HG02981 (cell line): ENCODE data around the gene MTCL3.

Experiments
- ATAC-seq: cut with Tn5 transposase; IDR thresholded peaks from one replicate; pipeline ENCODE4 v1.9.1; 2021; ENCODE audit warnings: mild to moderate bottlenecking, moderate library complexity; ENCODE audit not compliant: unreplicated experiment

Gene MTCL3

DNA sequence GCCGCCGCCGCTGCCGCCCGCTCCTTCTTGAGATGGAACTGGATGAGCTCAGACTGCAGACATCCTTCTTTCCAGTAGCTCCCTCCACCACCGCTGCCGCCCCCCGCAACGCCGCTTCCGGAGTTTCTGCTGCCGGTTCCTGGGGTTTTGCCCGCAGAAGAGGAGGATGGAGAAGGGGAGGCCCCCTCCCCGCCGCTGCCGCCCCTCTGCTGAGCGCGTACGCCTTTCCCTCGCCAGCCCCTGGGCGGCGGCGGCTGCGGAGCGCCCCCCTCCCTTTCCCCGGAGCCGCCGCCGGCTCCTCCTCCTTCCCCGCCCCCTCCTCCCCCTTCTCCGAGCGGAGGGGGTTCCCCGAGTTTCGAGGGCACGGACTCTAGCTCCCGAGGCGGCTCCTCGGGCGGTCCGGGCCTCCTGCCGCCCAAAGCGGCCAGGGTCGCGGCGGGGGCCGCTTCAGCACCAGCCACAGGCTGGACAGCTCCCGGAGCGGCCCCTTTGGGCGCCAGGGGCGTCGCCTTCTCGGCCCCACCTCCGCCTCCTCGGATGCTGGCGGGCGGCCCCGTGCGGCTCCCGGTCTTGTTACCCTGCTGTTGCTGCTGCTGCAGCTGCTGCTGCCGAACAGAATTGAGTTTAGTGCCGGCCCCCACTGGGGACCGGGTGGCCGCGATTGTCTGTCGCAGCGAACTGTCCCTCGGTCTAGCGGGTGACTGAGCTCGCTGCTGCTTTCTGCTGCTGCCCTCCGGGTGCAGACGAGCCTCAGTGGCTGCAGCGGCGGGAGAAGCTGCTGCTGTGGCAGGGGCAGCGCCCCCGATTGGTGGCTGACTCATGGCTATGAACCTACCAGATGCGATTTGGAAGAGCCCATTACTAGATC lies 3.1 kb downstream of the MTCL3 start:
- peak; percentile 69 for ATAC-seq

DNA sequence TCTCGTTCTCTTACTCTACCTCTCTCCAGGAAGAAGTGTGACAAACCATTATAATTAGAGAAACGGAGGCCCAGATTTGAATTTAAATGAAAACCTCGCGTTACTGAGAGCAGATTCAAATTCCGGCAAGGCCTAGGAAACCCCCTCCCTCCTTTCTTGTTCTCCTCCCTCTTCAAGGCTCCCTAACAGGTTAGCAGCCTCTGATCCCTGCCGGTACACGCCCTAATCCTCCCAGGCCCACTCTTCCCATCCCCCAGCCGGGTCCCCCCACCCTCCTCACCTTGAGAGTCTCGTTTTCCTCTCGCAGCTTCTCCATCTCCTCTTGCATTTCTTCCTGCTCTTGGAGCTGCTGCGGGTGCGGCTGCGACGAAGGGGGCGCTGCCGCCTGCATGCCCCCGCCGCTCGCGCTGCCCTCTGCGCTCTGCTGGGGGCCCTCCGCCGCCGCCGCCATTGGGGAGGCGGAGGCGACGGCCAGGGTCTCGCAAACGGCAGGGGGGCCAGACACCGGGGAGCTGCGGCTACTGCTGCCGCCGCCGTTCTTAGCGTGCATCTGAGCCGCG lies 3.8 kb downstream of the MTCL3 start:
- peak; percentile 5 for ATAC-seq

DNA sequence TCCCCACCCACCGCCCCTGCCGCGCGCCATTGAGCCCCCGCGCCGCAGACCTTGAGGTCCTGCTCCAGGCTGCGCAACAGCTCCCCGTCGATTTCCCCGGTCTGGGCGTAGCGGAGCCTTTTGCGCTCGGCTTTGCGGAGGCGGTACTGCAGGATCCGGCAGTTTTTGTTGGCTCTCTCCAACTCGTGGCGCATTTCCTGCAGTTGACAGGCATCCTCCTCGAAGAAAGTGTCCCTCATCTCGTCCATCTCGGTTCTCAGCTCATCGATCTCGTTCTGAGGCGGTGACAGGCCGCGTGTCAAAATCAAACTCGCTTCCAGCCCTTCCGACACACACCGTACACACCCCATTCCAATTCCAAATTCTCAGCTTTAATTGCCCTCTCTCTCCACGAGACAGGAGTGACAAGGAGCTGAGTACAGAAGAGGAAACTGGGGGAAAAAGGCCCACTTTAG lies 4.3 kb downstream of the MTCL3 start:
- ATAC-seq, result no peak

DNA sequence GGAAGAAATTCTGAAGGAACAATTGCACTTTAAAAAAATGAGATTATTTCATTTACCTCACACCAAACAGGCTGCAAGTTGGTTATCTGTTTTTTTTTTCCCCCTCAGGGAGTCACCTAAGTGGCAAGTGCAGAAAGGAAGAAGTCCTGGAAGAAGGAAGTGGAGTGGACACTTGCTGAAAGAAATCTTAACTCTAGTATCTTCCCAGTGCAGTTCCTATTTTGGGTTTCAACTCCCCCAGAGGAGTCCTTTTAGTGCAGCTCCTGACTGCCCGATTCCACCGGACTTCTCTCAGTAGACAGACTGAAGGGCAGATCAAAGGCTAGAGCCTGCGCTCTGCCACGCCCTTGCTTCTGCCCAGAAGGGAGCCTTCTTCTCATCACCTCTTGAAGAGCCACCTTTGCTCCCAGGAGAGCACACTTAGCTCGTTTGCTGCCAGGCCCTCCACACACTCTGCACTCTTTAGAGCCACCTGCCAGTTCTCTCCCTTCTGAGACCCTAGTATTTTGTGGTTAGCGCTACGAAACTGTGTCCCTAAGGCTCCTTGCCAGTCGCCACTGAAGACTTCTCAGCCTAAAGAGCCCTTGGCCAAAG lies 4.9 kb downstream of the MTCL3 start:
- no peak for ATAC-seq

DNA sequence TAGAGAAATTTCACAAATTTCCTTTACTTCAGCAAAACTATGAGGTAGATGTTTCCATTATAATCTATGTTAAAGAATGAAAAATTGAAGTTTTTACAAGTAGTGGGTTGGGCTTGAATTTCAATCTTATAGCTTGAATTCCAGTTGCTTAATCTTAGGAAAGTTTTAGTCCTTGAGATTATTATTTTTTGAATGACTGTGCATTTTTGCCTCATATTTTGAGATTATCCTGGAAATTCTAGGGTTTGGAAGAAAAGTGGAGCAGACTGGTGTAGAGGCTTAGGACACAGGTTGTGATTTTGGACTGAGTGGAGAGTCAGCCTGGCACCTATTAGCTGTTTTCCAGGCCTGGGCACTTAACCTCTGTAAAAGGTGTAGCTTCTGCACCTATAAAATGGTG lies 5.7 kb downstream of the MTCL3 start:
- no peak for ATAC-seq

DNA sequence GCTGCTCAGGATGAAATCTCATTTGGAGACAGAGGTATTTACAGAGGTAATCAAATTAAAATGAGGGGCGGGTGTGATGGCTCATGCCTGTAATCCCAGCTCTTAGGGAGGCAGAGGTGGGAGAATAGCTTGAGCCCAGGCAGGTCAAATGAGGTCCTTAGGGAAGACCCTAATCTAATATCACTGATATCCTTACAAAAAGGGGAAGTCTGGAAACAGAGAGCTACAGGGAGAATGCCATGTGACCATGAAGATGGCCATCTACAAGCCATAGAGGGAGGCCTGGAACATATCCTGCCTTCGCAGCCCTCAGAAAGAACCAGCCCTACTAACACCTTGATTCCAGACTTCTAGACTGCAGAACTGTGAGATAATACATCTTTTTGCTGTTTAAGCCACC lies 8.3 kb downstream of the MTCL3 start:
- ATAC-seq, result no peak

DNA sequence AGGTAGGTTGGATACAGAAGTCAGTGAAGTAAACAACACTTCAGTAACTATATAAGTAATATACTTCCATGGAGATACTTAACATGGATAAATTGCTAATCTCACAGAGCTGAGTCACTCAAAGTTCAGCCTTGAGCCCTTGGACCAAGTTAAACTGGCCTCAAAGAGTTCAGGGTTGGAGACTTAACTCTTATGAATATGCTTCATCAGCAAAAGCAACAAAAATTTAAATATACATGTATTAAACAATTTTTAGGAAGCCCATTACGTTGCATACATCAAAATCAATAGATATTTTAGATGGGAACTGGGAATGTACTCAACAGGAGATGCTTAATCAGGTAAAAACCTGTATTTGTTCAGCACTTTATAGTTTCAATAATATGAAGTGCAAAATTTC lies 12.2 kb downstream of the MTCL3 start:
- no peak for ATAC-seq

DNA sequence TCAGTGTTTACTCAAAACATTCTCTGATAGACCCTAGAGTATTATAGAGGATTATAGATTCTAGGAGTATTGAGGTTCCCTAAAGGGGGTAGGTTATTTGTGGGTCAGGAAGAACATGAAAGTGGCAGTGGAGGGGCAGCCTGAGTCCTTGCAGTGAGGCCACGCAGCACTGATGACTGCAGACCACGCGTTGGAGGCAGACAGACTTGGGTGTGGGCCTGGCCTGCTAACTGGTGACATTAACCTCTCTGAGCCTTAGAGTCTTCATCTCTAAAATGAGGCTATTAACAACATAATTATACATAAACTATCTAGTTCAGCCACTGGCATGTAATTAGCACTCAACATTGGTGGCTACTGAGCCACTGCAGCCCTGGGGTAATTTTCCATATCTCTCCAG lies 16.1 kb downstream of the MTCL3 start:
- ATAC-seq, result no peak

DNA sequence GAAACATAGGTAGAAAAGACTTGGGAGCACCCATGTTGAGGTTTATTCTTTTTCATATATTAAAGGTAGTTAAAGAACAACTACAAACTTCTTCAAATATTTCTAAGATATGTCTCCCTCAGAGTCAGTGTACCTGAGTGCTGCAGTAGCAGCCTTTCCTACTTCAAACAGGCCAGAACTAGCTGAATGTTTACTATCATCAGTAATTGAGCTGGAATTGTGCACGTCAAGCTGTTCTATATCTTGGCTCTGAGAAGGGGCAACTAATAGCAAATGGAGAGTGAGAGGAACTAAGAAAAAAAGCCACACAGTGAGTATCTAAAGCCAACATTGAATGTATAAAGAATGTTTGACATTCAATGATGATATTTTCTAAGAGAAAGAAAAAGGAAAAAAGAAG lies 21.7 kb downstream of the MTCL3 start:
- no peak for ATAC-seq

DNA sequence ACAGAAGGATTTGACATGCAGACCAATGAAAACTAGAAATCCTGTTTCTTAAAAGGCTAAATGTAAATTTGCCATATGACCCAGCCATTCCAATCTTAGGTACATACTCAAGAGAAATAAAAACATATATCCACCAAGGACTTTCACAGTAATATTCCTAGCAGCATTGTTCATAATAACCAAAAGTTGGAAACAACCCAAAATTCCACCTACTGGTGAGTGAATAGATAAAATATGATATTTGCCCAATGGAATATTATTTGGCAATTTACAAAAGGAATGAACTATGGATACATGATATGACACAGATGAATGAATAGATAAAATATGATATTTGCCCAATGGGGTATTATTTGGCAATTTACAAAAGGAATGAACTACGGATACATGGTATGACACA lies 22.7 kb downstream of the MTCL3 start:
- ATAC-seq, result no peak

DNA sequence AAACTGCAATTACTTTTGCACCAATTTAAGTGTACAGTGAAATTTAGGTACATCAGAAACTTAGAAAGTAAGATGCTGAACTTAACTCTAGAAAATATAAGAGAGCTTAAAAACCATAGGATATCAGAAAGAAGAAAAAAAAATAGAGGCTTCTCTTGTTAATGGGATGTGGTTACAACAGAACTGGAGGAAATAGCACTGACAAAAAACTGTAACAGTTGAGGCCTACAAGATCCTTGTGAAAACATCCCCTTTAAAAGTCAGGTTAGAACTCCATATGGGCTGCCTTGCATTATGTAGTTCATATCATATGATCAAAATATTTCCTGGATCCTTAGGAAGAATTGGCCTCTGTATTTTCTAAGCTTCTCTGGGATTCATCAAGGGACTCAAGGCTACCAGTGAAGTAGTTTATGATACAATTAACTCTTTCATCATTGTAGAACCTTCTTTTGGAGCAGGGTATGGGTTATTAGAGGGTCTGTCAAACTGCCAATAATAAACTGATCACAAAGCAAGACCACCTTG lies 24.8 kb downstream of the MTCL3 start:
- no peak for ATAC-seq

DNA sequence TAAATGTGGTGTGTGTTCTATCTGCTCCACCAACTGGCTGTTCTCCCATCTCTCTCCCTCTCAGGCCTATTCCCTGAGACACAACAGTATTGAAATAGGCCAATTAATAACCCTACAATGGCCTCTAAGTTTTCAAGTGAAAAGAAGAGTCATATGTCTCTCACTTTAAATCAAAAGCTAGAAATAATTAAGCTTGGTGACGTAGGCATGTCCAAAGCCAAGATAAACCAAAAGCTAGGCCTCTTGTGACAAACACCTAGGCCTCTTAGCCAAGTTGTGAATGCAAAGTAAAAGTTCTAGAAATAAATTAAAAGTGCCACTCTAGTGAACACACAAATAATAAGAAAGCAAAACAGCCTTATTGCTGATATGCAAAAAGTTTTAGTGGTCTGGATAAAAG lies 29.9 kb downstream of the MTCL3 start:
- no peak for ATAC-seq

DNA sequence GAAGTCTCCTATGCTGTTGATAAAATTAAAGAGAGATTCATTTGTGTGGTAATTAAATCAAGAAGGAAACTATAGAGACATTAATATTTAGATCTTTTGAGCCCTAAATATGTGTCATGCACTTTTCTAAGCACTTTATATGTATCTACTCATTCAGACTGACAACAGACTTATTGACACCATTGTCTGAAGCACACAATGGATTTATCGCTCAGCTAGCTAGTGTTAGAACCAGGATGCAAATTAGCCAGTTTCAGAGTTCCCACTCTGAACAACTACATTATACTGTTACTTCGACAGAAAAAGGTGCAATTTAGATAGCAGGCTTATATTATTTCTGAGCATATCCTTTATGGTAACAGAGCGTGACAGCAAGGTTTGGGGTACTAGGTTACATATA lies 32.2 kb downstream of the MTCL3 start:
- ATAC-seq, result no peak

DNA sequence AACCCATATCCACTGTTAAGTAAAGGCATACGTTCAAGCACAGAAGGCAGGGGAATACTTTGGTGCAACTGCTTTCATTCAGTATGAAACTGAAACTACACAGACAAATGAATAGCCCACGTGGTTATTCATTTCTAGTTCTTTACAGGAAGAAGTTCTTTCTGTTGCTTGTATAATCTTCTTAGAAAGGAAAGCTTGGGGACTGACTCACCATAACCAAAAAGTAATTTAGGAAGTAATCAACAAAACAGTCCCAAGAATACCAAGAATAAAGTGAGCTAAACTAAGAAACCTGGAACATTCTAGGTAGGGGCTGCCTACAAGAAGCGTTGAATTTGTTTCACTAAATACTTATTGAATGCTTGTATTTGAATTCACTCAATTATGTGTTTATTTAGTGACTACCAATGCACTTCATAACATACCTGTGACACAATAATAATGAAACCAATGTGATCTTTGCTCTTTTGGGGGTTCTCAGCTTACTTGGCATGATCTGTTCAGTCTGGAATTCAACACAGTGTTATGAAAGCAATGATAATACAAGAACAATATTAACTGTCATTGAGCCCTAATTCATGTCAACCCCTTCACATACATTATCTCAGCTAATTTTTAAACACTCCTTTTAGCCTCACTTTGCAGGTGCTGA lies 34.8 kb downstream of the MTCL3 start:
- ATAC-seq, result peak; percentile 99

DNA sequence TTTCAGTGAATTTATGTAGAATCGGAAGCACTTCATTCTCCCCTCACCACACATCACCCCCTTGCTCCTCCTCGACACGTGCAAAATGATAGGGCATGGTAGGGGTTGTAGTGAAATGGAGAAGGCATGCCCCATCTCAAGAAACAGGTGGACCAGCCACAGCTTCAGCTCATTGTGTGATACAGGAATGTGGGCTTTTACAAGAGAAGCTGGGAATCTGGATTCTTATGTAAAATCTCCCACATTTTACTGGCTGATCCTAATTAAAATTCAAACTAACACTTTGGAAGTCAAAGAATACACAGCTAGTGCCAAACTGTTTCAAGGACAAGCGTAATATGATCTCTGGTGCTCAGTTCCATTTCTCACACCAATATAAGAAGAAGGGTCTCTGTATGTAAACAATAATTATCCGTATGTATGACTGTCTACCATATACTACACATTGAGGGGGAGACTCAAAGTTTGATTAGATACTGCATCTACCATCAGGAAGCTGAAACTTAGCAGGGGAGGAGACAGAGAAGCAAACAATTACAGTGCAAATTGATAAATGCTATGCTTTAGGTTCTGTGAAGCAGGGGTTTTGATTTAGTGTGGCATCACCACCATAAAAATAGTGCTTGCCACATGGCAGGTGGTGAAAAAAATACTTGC lies 35.6 kb downstream of the MTCL3 start:
- ATAC-seq, result peak; percentile 30

DNA sequence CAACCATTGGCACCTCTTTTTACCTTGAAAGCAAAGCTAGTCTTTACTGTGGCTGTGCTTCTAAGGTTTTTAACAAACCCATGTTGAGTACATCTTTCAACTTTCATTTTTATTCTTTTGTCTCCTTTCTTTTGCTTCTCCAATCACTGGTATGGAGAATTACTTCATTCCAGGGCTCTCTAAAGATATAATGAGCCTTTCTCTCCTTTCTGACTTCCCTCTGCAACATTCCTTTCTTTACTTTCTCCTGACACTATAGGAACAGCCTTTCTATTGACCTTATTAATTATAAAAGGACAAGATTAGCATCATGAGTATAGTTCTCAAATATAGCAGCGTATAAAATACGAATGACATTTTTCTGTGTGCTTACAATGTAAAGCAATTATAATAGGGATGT lies 36.8 kb downstream of the MTCL3 start:
- ATAC-seq, result no peak

DNA sequence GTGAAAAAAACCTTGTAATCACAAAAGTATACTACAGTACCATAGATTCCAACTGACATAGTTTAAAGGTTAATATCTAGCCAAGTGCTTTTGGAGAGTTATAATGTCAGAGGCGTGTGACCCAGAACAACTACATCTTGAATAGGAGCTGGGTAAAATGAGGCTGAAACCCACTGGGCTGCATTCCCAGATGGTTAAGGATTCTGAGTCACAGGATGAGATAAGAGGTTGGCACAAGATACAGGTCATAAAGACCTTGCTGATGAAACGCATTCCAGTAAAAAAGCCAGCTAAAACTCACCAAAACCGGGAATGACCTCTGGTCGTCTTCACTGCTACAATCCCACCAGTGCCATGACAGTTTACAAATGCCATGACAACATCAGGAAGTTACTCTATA lies 37.5 kb downstream of the MTCL3 start:
- no peak for ATAC-seq

DNA sequence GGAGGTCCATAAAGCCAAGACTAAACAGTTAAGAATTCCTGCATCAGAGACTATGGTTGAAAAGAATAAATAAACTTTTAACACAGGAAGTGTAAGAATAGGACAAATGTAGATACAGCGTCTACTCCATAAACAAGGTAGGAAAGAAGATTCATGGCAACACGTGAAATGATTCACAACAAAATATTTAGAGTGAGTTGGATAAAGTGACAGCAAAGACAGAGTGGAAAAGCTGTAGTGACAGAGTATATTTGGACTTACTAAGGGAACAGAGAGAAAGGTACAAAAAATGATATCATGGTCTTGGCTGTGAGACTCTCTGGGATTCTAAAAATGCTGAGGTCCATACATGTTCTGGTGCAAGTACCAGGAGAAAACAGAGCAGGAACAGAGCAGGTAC lies 38.0 kb downstream of the MTCL3 start:
- ATAC-seq, result no peak

DNA sequence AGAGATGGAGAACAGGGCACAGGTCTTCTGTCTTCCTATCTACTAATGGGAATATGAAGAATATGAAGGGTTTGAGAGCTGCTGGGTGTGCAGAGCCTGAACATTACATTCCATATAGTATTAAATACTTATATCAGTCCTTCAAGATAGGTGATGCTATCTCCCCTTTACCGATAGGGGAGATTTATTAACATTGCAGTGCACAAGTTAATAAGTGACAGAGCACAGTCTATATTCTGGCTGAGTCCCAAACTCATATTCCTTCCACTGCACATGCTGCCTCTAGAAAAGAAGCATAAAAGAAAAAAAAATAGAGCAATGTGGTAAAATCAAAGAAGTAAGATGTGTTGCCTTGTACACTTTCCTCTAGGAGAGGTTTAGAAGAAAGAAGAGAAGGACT lies 41.5 kb downstream of the MTCL3 start:
- no peak for ATAC-seq

DNA sequence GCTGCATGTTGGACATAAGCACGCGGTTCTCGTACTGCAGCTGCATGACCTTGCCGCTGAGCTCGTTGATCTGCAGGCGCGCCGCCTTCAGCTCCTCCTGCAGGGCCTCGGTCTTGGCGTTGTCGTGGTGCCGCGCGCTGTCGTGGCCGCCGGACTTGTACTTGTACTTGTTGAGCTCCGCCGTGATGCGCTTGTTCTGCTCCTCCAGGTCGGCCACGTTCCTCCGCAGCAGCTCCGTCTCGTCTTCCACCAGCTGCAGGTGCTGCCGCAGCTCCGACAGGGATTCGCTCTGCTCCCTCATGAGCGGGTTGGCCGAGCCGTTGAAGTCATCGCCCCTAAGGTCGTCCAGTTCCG lies 43.3 kb downstream of the MTCL3 start:
- ATAC-seq, result no peak
